DND-41 (cell line): ENCODE results near the gene NEU2.

Experiments used
- ATAC-seq: fragments of 200-7000 bp; cut with Tn5 transposase; 3 replicates; pipeline ENCODE4 v1.9.1; 2021; ENCODE audit warnings: low read depth; ENCODE audit not compliant: insufficient read depth
- DNase-seq: peaks from one replicate; pipeline ENCODE4 v3.0.0-alpha.2; 2020
- H2AFZ ChIP-seq: 2 replicates; pipeline ENCODE4 v1.6.0; 2012; ENCODE audit warnings: low read depth, low read length
- H3K27ac ChIP-seq: 2 replicates; pipeline ENCODE4 v1.5.1; 2012; ENCODE audit warnings: low read length, inconsistent platforms
- H3K27me3 ChIP-seq: fragments of 200-600 bp; sonication (generic); 2 replicates; pipeline ENCODE4 v1.6.0; 2012; ENCODE audit warnings: low read length, mild to moderate bottlenecking, inconsistent platforms; ENCODE audit not compliant: insufficient read depth, poor library complexity
- H3K36me3 ChIP-seq: 2 replicates; pipeline ENCODE4 v1.5.1; 2012; ENCODE audit warnings: low read length, inconsistent platforms; ENCODE audit not compliant: insufficient read depth
- H3K4me1 ChIP-seq: 2 replicates; pipeline ENCODE4 v1.5.1; 2012; ENCODE audit warnings: mild to moderate bottlenecking, low read length; ENCODE audit not compliant: insufficient read depth
- H3K4me2 ChIP-seq: 2 replicates; pipeline ENCODE4 v1.6.0; 2012; ENCODE audit warnings: mild to moderate bottlenecking, moderate library complexity, low read length, inconsistent platforms; ENCODE audit not compliant: insufficient read depth
- H3K4me3 ChIP-seq, 2 experiments: fragments of 200-600 bp in 1 of 2; shearing (Covaris generic) in 1 of 2; 2 replicates each; pipeline ENCODE4 v1.5.1; 2012 to 2016; ENCODE audit warnings: inconsistent platforms in 2 of 2, low read length in 2 of 2, mild to moderate bottlenecking in 2 of 2, low read depth in 1 of 2, moderate library complexity in 1 of 2
- H3K79me2 ChIP-seq: 2 replicates; pipeline ENCODE4 v1.6.0; 2012; ENCODE audit warnings: low read length, inconsistent platforms; ENCODE audit not compliant: insufficient read depth
- H3K9ac ChIP-seq: 2 replicates; pipeline ENCODE4 v1.6.0; 2012; ENCODE audit warnings: low read depth, mild to moderate bottlenecking, inconsistent platforms, low read length, moderate library complexity
- H3K9me3 ChIP-seq: 2 replicates; pipeline ENCODE4 v1.5.1; 2012; ENCODE audit warnings: low read length, moderate library complexity, mild to moderate bottlenecking, inconsistent platforms; ENCODE audit not compliant: insufficient read depth, severe bottlenecking
- H4K20me1 ChIP-seq: 2 replicates; pipeline ENCODE4 v1.6.0; 2012; ENCODE audit warnings: low read length; ENCODE audit not compliant: insufficient read depth
- CTCF ChIP-seq: IDR thresholded peaks from 2 replicates; pipeline ENCODE4 v1.5.1; 2012; ENCODE audit warnings: borderline replicate concordance, low read length, moderate library complexity, mild to moderate bottlenecking; ENCODE audit not compliant: poor library complexity, severe bottlenecking; ENCODE audit errors: extremely low read depth
- EZH2 ChIP-seq: IDR thresholded peaks from 3 replicates; pipeline ENCODE4 v1.6.1; 2012; ENCODE audit warnings: borderline replicate concordance, low read depth, mild to moderate bottlenecking, moderate library complexity, low read length, inconsistent platforms; ENCODE audit not compliant: severe bottlenecking

Gene NEU2

GRCh38 chr2:232984451-232985207 is 47.8 kb upstream of the NEU2 start:
- Histone ChIP-seq H3K36me3 (no peaks in the 10 kb centered on the region), H3K9me3 (no peaks in the 10 kb centered on the region), H3K79me2 (no peaks in the 10 kb centered on the region), H3K4me1 (no peaks in the 10 kb centered on the region), H3K27ac (no peak overlapping the region), H3K27me3 (peaks cover 4% of the 10 kb centered on the region), H3K4me2 (no peak overlapping the region), H2AFZ (no peak overlapping the region), H3K9ac (no peak overlapping the region), H3K4me3 (no peak overlapping the region), H4K20me1 (no peaks in the 10 kb centered on the region)
- DNase-seq = no peak
- TF ChIP-seq EZH2 (no peak), CTCF (no peak)
- no peak for ATAC-seq

GRCh38 chr2:232986155-232986554 is 46.3 kb upstream of the NEU2 start:
- Histone ChIP-seq H3K27ac (no peak overlapping the region), H3K4me3 (no peak overlapping the region), H3K9ac (no peak overlapping the region), H4K20me1 (no peaks in the 10 kb centered on the region), H2AFZ (no peak overlapping the region), H3K36me3 (no peaks in the 10 kb centered on the region), H3K27me3 (peaks cover 4% of the 10 kb centered on the region), H3K9me3 (no peaks in the 10 kb centered on the region), H3K4me2 (no peak overlapping the region), H3K79me2 (no peaks in the 10 kb centered on the region), H3K4me1 (no peaks in the 10 kb centered on the region)
- no peak for DNase-seq
- ATAC-seq = no peak
- TF ChIP-seq CTCF (no peak), EZH2 (no peak)

- H3K27me3 ChIP-seq = peaks cover 3% of the 10 kb centered on the region
- DNase-seq = no peak
Observed at GRCh38 chr2:232993231-232993821, 39.1 kb upstream of the NEU2 start.

More at GRCh38 chr2:232993231-232993821, 39.1 kb upstream of the NEU2 start:
- no peak overlapping the region for H3K4me3 ChIP-seq
- no peak overlapping the region for H3K9ac ChIP-seq
- H2AFZ ChIP-seq = no peak overlapping the region
- no peaks in the 10 kb centered on the region for H3K9me3 ChIP-seq
- no peaks in the 10 kb centered on the region for H3K36me3 ChIP-seq
- no peak for TF ChIP-seq CTCF
- no peak for TF ChIP-seq EZH2
- H4K20me1 ChIP-seq = no peaks in the 10 kb centered on the region
- no peaks in the 10 kb centered on the region for H3K79me2 ChIP-seq
- no peak overlapping the region for H3K27ac ChIP-seq
- H3K4me1 ChIP-seq = no peaks in the 10 kb centered on the region
- ATAC-seq = no peak
- H3K4me2 ChIP-seq = no peak overlapping the region
